Keratinocyte (primary cell): ENCODE data around the gene ZCCHC24. TPM values are rescaled to one million over a fixed set of nuclear protein-coding genes. Genes with fewer than 3 reads are reported as not detected.

ENCODE experiments used
- DNase-seq: peaks from one replicate; pipeline ENCODE4 v3.0.0-alpha.2; 2011; ENCODE audit warnings: low read depth, missing footprints, low spot score
- FAIRE-seq: peaks from 2 replicates; lab custom pipeline; 2011; peaks lifted over from hg19 to GRCh38; lab: Jason Lieb, UNC
- H2AFZ ChIP-seq: 2 replicates; pipeline ENCODE4 v1.6.0; 2012; ENCODE audit warnings: low read length, control low read depth, inconsistent platforms; ENCODE audit not compliant: control insufficient read depth
- H3K27ac ChIP-seq: 2 replicates; pipeline ENCODE4 v1.5.1; 2011; ENCODE audit warnings: low read length; ENCODE audit not compliant: control insufficient read depth, insufficient read depth
- H3K27me3 ChIP-seq: 3 replicates; pipeline ENCODE4 v1.6.0; 2011; ENCODE audit warnings: low read length; ENCODE audit not compliant: control insufficient read depth, insufficient read depth; ENCODE audit errors: extremely low read depth
- H3K36me3 ChIP-seq, 2 experiments: 2 replicates in 1 of 2; 3 replicates in 1 of 2; pipeline ENCODE4 v1.5.1; 2011; ENCODE audit warnings: low read length in 2 of 2, mild to moderate bottlenecking in 1 of 2; ENCODE audit not compliant: control insufficient read depth in 2 of 2, insufficient read depth in 2 of 2; ENCODE audit errors: extremely low read depth in 1 of 2
- H3K4me1 ChIP-seq: 3 replicates; pipeline ENCODE4 v1.5.1; 2011; ENCODE audit warnings: low read length; ENCODE audit not compliant: control insufficient read depth, insufficient read depth; ENCODE audit errors: extremely low read depth
- H3K4me2 ChIP-seq: 3 replicates; pipeline ENCODE4 v1.6.0; 2011; ENCODE audit warnings: low read depth, low read length; ENCODE audit not compliant: control insufficient read depth, insufficient read depth; ENCODE audit errors: extremely low read depth
- H3K4me3 ChIP-seq, 3 experiments: fragments of 200-600 bp in 1 of 3; sonication (generic) in 1 of 3; 2 replicates in 2 of 3; 3 replicates in 1 of 3; pipeline ENCODE4 v1.5.1; 2011 to 2016; ENCODE audit warnings: low read length in 3 of 3, mild to moderate bottlenecking in 3 of 3, control low read depth in 2 of 3, inconsistent platforms in 1 of 3, low read depth in 1 of 3, mixed read lengths in 1 of 3, mixed run types in 1 of 3, moderate library complexity in 1 of 3; ENCODE audit not compliant: control insufficient read depth in 2 of 3, insufficient read depth in 2 of 3; ENCODE audit errors: extremely low read depth in 1 of 3
- H3K79me2 ChIP-seq: 2 replicates; pipeline ENCODE4 v1.6.0; 2012; ENCODE audit warnings: low read length; ENCODE audit not compliant: control insufficient read depth, insufficient read depth
- H3K9ac ChIP-seq: 3 replicates; pipeline ENCODE4 v1.6.0; 2011; ENCODE audit warnings: low read length; ENCODE audit not compliant: control insufficient read depth, insufficient read depth; ENCODE audit errors: extremely low read depth
- H3K9me1 ChIP-seq: 3 replicates; pipeline ENCODE4 v1.6.0; 2011; ENCODE audit warnings: low read length; ENCODE audit not compliant: control insufficient read depth, insufficient read depth; ENCODE audit errors: extremely low read depth
- H3K9me3 ChIP-seq: 2 replicates; pipeline ENCODE4 v1.5.1; 2012; ENCODE audit warnings: low read depth, low read length; ENCODE audit not compliant: control insufficient read depth
- H4K20me1 ChIP-seq: 3 replicates; pipeline ENCODE4 v1.6.0; 2011; ENCODE audit warnings: low read length; ENCODE audit not compliant: control insufficient read depth, insufficient read depth; ENCODE audit errors: extremely low read depth
- CTCF ChIP-seq, 3 experiments: IDR thresholded peaks in 1 of 3; conservative IDR thresholded peaks in 1 of 3; optimal IDR thresholded peaks in 1 of 3; 2 replicates in 2 of 3; 3 replicates in 1 of 3; pipeline versions ENCODE3 to v1.5.1; 2011; ENCODE audit warnings: low read length in 3 of 3, mild to moderate bottlenecking in 3 of 3, moderate library complexity in 2 of 3, control low read depth in 1 of 3, inconsistent platforms in 1 of 3; ENCODE audit not compliant: insufficient read depth in 2 of 3; ENCODE audit errors: extremely low read depth in 1 of 3
- EZH2 ChIP-seq: IDR thresholded peaks from one replicate; pipeline ENCODE4 v1.6.1; 2012; ENCODE audit warnings: inconsistent platforms, mild to moderate bottlenecking, low read length, moderate library complexity
- dilution Hi-C: fragments of 300-500 bp; cut with MboI; formaldehyde crosslinking; loops from one replicate; pipeline ENCODE4 v1.7.0; 2020; ENCODE audit warnings: low sequenced_read_pairs; ENCODE audit not compliant: extremely low pct_ligation_motif_present
- polyA plus RNA-seq, 5 experiments: library from polyadenylated mRNA; depleted of rRNA in 3 of 5; stranded (reverse) in 3 of 5; stranded (forward) in 1 of 5; unstranded in 1 of 5; fragments of >200 nt; gene quantifications; 1 replicate in 1 of 5; 2 replicates in 3 of 5; 3 replicates in 1 of 5; pipeline versions ENCODE4 v1.2.1 to v1.2.3, GENCODE V29; 2011 to 2012; ENCODE audit warnings: missing spikeins in 2 of 5, low read depth in 1 of 5, low replicate concordance in 1 of 5

Gene ZCCHC24
- polyA plus RNA-seq, 1 donor (not counting 4 experiments of a cell fraction or from before 2014, with no cell fraction given), result 0.96 TPM

DNA sequence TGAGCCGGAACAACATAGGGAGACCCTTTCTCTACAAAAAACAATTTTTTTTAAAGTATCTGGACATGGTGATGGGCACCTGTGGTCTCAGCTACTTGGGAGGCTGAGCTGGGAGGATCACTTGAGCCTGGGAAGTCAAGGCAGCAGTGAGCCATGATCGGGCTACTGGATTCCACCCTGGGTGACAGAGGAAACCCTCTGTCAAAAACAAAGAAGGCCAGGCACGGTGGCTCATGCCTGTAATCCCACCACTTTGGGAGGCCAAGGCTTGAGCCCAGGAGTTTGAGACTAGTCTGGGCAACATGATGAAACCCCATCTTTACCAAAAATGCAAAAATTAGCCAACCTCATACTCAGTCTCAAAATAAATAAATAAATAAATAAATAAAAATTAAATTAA is 19.9 kb upstream of the ZCCHC24 start:
- Histone ChIP-seq H4K20me1 (no peaks in the 10 kb centered on the region), H3K9me1 (no peaks in the 10 kb centered on the region), H3K27me3 (peaks cover 9% of the 10 kb centered on the region), H3K9me3 (no peaks in the 10 kb centered on the region), H3K9ac (no peak overlapping the region), H3K4me3 (no peak overlapping the region), H3K79me2 (no peaks in the 10 kb centered on the region), H3K36me3 (no peaks in the 10 kb centered on the region), H3K4me2 (no peak overlapping the region), H3K27ac (no peak overlapping the region), H2AFZ (no peak overlapping the region), H3K4me1 (no peaks in the 10 kb centered on the region)
- DNase-seq, result no peak
- TF ChIP-seq EZH2 (no peak), CTCF (optimal IDR thresholded peaks at IDR 0.05 in 1 of 3, IDR thresholded peaks at IDR 0.05 in 1 of 3, conservative IDR thresholded peaks at IDR 0.05 in 1 of 3; ENCODE audit: extremely low read depth in 1 of 3, insufficient read depth in 2 of 3, low read length in 3 of 3) (no peak)
- no peak for FAIRE-seq
- dilution Hi-C loops, result no loop called here

DNA sequence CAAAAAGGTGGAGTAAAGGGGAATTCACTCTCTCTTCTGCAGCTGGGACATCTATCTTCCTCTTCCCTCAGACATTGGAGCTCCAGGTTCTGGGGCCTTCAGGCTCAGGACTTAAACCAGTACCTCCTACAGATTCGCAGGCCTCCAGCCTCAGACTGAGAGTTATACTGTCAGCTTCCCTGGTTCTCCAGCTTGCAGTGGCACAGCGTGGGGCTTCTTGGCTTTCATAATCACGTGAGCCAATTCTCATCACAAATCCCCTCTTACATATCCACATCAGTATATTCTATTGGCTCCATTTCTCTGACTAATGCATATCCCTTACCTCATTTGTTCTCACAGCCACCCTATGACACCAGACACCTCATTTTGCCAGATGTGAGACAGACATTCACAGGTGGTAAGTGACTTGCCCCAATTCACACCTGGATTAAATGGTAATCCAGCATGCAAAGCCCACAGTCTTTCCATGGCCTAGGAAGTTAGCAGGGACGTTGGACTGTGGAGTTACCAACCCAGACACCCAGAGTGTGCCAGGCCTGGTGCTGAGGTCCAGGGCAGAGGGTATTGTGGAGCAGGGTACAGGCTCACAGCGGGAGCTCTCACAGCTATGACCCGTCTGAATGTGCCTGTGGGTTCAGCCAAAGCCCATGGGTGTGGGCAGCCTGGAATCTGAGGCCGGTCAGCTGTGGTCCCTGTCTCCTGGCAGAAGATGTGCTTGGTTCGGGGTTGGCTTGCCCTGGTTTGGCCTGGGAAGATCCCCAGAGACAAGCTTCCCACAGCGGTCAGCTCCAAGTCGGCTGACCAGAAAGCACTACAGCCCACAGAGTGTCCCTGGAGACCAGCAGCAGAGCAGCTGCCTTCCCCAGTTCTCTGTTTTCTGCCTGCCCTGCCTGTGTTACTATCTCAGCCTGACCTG is 18.4 kb upstream of the ZCCHC24 start:
- no peak for FAIRE-seq
- Histone ChIP-seq H3K9me3 (no peaks in the 10 kb centered on the region), H3K9me1 (no peaks in the 10 kb centered on the region)

More for the DNA sequence above, 18.4 kb upstream of the ZCCHC24 start:
- peaks cover 9% of the 10 kb centered on the region for H3K27me3 ChIP-seq
- no peak overlapping the region for H3K4me2 ChIP-seq
- no peak overlapping the region for H3K9ac ChIP-seq
- H4K20me1 ChIP-seq, result no peaks in the 10 kb centered on the region
- no peak overlapping the region for H3K27ac ChIP-seq
- H3K79me2 ChIP-seq, result no peaks in the 10 kb centered on the region
- dilution Hi-C loops, result no loop called here
- H2AFZ ChIP-seq, result no peak overlapping the region
- H3K4me1 ChIP-seq, result no peaks in the 10 kb centered on the region
- H3K36me3 ChIP-seq, result no peaks in the 10 kb centered on the region
- DNase-seq, result no peak
- TF ChIP-seq CTCF (optimal IDR thresholded peaks at IDR 0.05 in 1 of 3, IDR thresholded peaks at IDR 0.05 in 1 of 3, conservative IDR thresholded peaks at IDR 0.05 in 1 of 3; ENCODE audit: extremely low read depth in 1 of 3, insufficient read depth in 2 of 3, low read length in 3 of 3) (no peak), EZH2 (no peak)
- H3K4me3 ChIP-seq, result no peak overlapping the region
